GM12878 (cell line): Measurements from ENCODE around the gene KIF20A. TPM values are rescaled to one million over a fixed set of nuclear protein-coding genes. Genes with fewer than 3 reads are reported as not detected.

Experiments used
- ATAC-seq: fragments of 200-7000 bp; cut with Tn5 transposase; 3 replicates; pipeline ENCODE4 v1.9.1; 2020; ENCODE audit warnings: mild to moderate bottlenecking, moderate library complexity
- BruUV-seq: library from RNA; stranded (reverse); fragments of 400-500 nt; replicated peaks from 2 replicates; lab custom pipeline; 2021; lab: Mats Ljungman, UMichigan
- CTCF ChIA-PET: fragments of 300-600 bp; sonication (Branson Sonifier 250); formaldehyde crosslinking; extraction: SDS; loops from one replicate; lab custom pipeline; 2021; ENCODE audit warnings: inconsistent platforms; lab: Yijun Ruan, JAX
- POLR2A ChIA-PET: fragments of 350-600 bp; formaldehyde crosslinking; extraction: SDS; loops from one replicate; lab custom pipeline; 2021; ENCODE audit warnings: inconsistent platforms; lab: Charles Lee
- RAD21 ChIA-PET: fragments of 300-600 bp; sonication (Branson Sonifier 250); formaldehyde crosslinking; loops from one replicate; lab custom pipeline; 2023; ENCODE audit warnings: antibody characterized with exemption; ENCODE audit not compliant: unreplicated experiment; lab: Charles Lee
- SMC1A ChIA-PET: fragments of 300-600 bp; sonication (Branson Sonifier 250); formaldehyde crosslinking; loops from one replicate; lab custom pipeline; 2023; ENCODE audit not compliant: unreplicated experiment, uncharacterized antibody; lab: Charles Lee
- DNase-seq: peaks from one replicate; pipeline ENCODE4 v3.0.0-alpha.2; 2011; ENCODE audit warnings: low read depth, low spot score
- FAIRE-seq: peaks from 3 replicates; lab custom pipeline; 2011; peaks lifted over from hg19 to GRCh38; lab: Jason Lieb, UNC
- H2AFZ ChIP-seq: 2 replicates; pipeline ENCODE4 v1.6.0; 2011; ENCODE audit warnings: low read depth, low read length, control low read depth; ENCODE audit not compliant: control insufficient read depth
- H3K27ac ChIP-seq: 2 replicates; pipeline ENCODE4 v1.5.1; 2011; ENCODE audit warnings: control low read depth; ENCODE audit not compliant: control insufficient read depth, insufficient read depth
- H3K27me3 ChIP-seq, 2 experiments: replicated peaks in 1 of 2; 2 replicates each; pipeline versions ENCODE4 v1.6.0 to v1.6.1; 2011; ENCODE audit warnings: low read length in 1 of 2; ENCODE audit not compliant: control insufficient read depth in 2 of 2, insufficient read depth in 2 of 2
- H3K36me3 ChIP-seq, 2 experiments: 2 replicates each; pipeline ENCODE4 v1.5.1; 2011; ENCODE audit warnings: low read length in 1 of 2; ENCODE audit not compliant: control insufficient read depth in 2 of 2, insufficient read depth in 2 of 2
- H3K4me1 ChIP-seq: 2 replicates; pipeline ENCODE4 v1.6.1; 2011; ENCODE audit warnings: mild to moderate bottlenecking, low read length, moderate library complexity, mixed read lengths; ENCODE audit not compliant: control insufficient read depth, insufficient read depth
- H3K4me2 ChIP-seq: 2 replicates; pipeline ENCODE4 v1.6.0; 2011; ENCODE audit warnings: control low read depth; ENCODE audit not compliant: control insufficient read depth, insufficient read depth
- H3K4me3 ChIP-seq: fragments of 200-600 bp; sonication (generic); 2 replicates; pipeline ENCODE4 v1.5.1; 2016
- H3K79me2 ChIP-seq: 2 replicates; pipeline ENCODE4 v1.6.0; 2011; ENCODE audit warnings: low read length; ENCODE audit not compliant: control insufficient read depth, insufficient read depth
- H3K9ac ChIP-seq: 2 replicates; pipeline ENCODE4 v1.8.0; 2011; ENCODE audit warnings: low read length, control low read depth, mixed read lengths; ENCODE audit not compliant: control insufficient read depth, insufficient read depth
- H3K9me3 ChIP-seq: replicated peaks from 3 replicates; pipeline ENCODE4 v1.5.1; 2011; ENCODE audit warnings: mild to moderate bottlenecking, low read length; ENCODE audit not compliant: control insufficient read depth, insufficient read depth
- H4K20me1 ChIP-seq: 2 replicates; pipeline ENCODE4 v1.6.0; 2011; ENCODE audit not compliant: control insufficient read depth, insufficient read depth
- GABPA ChIP-seq: IDR thresholded peaks from 2 replicates; pipeline ENCODE4 v1.6.1; 2014; ENCODE audit warnings: antibody characterized with exemption, low read depth, mild to moderate bottlenecking, inconsistent platforms
- HSF1 ChIP-seq: fragments of 150-350 bp; IDR thresholded peaks from 2 replicates; pipeline ENCODE4 v1.6.1; 2014; ENCODE audit warnings: mild to moderate bottlenecking, low read depth, low read length
- IKZF1 ChIP-seq: fragments of 450-650 bp; conservative IDR thresholded peaks from 2 replicates; pipeline ENCODE4 v1.6.1; 2017; ENCODE audit warnings: antibody characterized with exemption, mild to moderate bottlenecking
- MYC ChIP-seq: IDR thresholded peaks from 2 replicates; pipeline ENCODE4 v1.6.1; 2011; ENCODE audit warnings: mild to moderate bottlenecking, low read length, moderate library complexity, inconsistent platforms; ENCODE audit not compliant: insufficient read depth, insufficient replicate concordance, insufficient read length, severe bottlenecking
- NFIC ChIP-seq: IDR thresholded peaks from 2 replicates; pipeline ENCODE4 v1.6.1; 2012; ENCODE audit warnings: low read depth, mild to moderate bottlenecking, inconsistent platforms, low read length, moderate library complexity
- NR2C1 ChIP-seq: fragments of 450-650 bp; IDR thresholded peaks from 2 replicates; pipeline ENCODE4 v1.6.1; 2017; ENCODE audit warnings: antibody characterized with exemption, mild to moderate bottlenecking, moderate library complexity
- PAX5 ChIP-seq: IDR thresholded peaks from 2 replicates; pipeline ENCODE4 v1.6.1; 2011; ENCODE audit warnings: low read depth, low read length, borderline replicate concordance
- PML ChIP-seq: IDR thresholded peaks from 2 replicates; pipeline ENCODE4 v1.6.1; 2012; ENCODE audit warnings: low read length, inconsistent platforms
- POLR2AphosphoS2 ChIP-seq: IDR thresholded peaks from 2 replicates; pipeline ENCODE4 v1.6.1; 2011; ENCODE audit warnings: low read depth, mild to moderate bottlenecking, low read length, improper control_type of control experiment, moderate library complexity
- RBBP5 ChIP-seq: fragments of 200-600 bp; sonication (generic); conservative IDR thresholded peaks from 2 replicates; pipeline ENCODE4 v1.6.1; 2016
- RELA ChIP-seq: fragments of 450-650 bp; IDR thresholded peaks from 2 replicates; pipeline ENCODE4 v1.8.0; 2014; ENCODE audit warnings: borderline replicate concordance; ENCODE audit not compliant: partially characterized antibody
- SREBF1 ChIP-seq: IDR thresholded peaks from 2 replicates; pipeline ENCODE4 v1.6.1; 2012; ENCODE audit warnings: mild to moderate bottlenecking, low read length
- ZBTB11 ChIP-seq: fragments of 450-650 bp; formaldehyde crosslinking; IDR thresholded peaks from 2 replicates; pipeline ENCODE4 v1.5.0; 2022; ENCODE audit warnings: mild to moderate bottlenecking, missing genetic modification characterization
- ZNF217 ChIP-seq: fragments of 450-650 bp; IDR thresholded peaks from 2 replicates; pipeline ENCODE4 v1.6.1; 2017; ENCODE audit warnings: antibody characterized with exemption, mild to moderate bottlenecking
- ZNF592 ChIP-seq: fragments of 450-650 bp; IDR thresholded peaks from 2 replicates; pipeline ENCODE4 v1.6.1; 2017; ENCODE audit warnings: mild to moderate bottlenecking, moderate library complexity
- ZNF622 ChIP-seq: fragments of 450-650 bp; IDR thresholded peaks from 2 replicates; pipeline ENCODE4 v1.6.1; 2017; ENCODE audit warnings: mild to moderate bottlenecking, inconsistent platforms
- ZSCAN29 ChIP-seq: fragments of 450-650 bp; IDR thresholded peaks from 2 replicates; pipeline ENCODE4 v1.6.1; 2017; ENCODE audit warnings: mild to moderate bottlenecking, moderate library complexity
- WGBS: methylation state at CpG from one replicate; pipeline ENCODE4 v1.1.6; 2016; ENCODE audit warnings: low lambda C conversion rate; ENCODE audit not compliant: insufficient replicate concordance, insufficient coverage; ENCODE audit errors: missing lambda C conversion rate; 5-methylcytosine and 5-hydroxymethylcytosine counted together
- in situ Hi-C: fragments of 300-500 bp; cut with MboI; formaldehyde crosslinking; loops from 9 replicates; pipeline ENCODE4 v1.14.3; 2018; ENCODE audit warnings: mixed read lengths
- intact Hi-C: fragments of 100-400 bp; cut with micrococcal nuclease; formaldehyde crosslinking; loops from one replicate; pipeline ENCODE4 v1.14.2; 2022; ENCODE audit not compliant: unreplicated experiment
- polyA plus RNA-seq, 11 experiments: library from polyadenylated mRNA; depleted of rRNA in 4 of 11; unstranded in 6 of 11; stranded (reverse) in 5 of 11; fragments of >200 nt; fragmentation: Nextera tagmentation in 4 of 11; fragmentation: Illumina TruSeq in 1 of 11; extraction: Ambion mirVana in 4 of 11; extraction: Trizol in 1 of 11; gene quantifications; 1 replicate in 1 of 11; 2 replicates in 10 of 11; pipeline versions ENCODE4 v1.2.1 to v1.2.3, GENCODE V29; 2011 to 2016; ENCODE audit warnings: inconsistent platforms in 2 of 11, missing spikeins in 2 of 11, low read depth in 1 of 11
- total RNA-seq, 4 experiments: library from RNA; depleted of rRNA in 3 of 4; stranded (reverse); fragments of >200 nt in 3 of 4; fragmentation: Illumina TruSeq in 1 of 4; extraction: Trizol in 1 of 4; gene quantifications; 2 replicates each; pipeline versions ENCODE4 v1.2.1 to v1.2.3, GENCODE V29; 2013 to 2021

Gene KIF20A
- total and polyA plus RNA-seq, 10 of the 15 experiments (the other 5 are each of a cell fraction or from before 2014, with no cell fraction given), result 20.7 to 61.9 (median 45.3) TPM

- in situ Hi-C loops (loop anchor here (10.0 to 25.0 kb wide), 2 partner anchors 226 to 324 kb away; no protein-coding TSS in a partner anchor), intact Hi-C loops (no loop called here)
- no peak overlapping the region for H2AFZ ChIP-seq
- no TSS peak for BruUV-seq
- no peak for ATAC-seq
- WGBS, result 83% methylated on average over 3 of the region's 3 CpGs
- no peak for DNase-seq
- CTCF ChIA-PET, result interaction anchor here (0.6 to 1.8 kb wide), 5 partner anchors 15 to 359 kb away, joined by 3 to 4 read pairs (median 3); no protein-coding TSS in a partner anchor
- no peaks in the 10 kb centered on the region for H3K79me2 ChIP-seq
- SMC1A ChIA-PET, result interaction anchor here (1.0 kb wide), 2 partner anchors 19 to 893 kb away, joined by 3 read pairs; no protein-coding TSS in a partner anchor
- no peaks in the 10 kb centered on the region for H3K27me3 ChIP-seq
- no peak overlapping the region for H3K4me2 ChIP-seq
- H3K9me3 ChIP-seq, result no peaks in the 10 kb centered on the region
- no peak overlapping the region for H3K4me3 ChIP-seq
- peaks cover 30 to 55% of the 10 kb centered on the region in 2 experiments for H3K36me3 ChIP-seq
- peaks cover 12% of the 10 kb centered on the region for H3K4me1 ChIP-seq
- RAD21 ChIA-PET, result interaction anchor here (1.9 kb wide), 1 partner anchor 10 kb away, joined by 6 read pairs; the partner anchor contains the start of gene KIF20A
- no peak overlapping the region for H3K27ac ChIP-seq
- no peaks in the 10 kb centered on the region for H4K20me1 ChIP-seq
- POLR2A ChIA-PET, result interaction anchor here (1.7 kb wide), 1 partner anchor 10 kb away, joined by 6 read pairs; the partner anchor contains the start of genes BRD8 and KIF20A
- no peak for FAIRE-seq
- no peak overlapping the region for H3K9ac ChIP-seq
- TF ChIP-seq ZNF592 (no peak), PAX5 (no peak), RELA (no peak), HSF1 (no peak), IKZF1 (no peak), ZNF622 (no peak), NR2C1 (no peak), GABPA (no peak), NFIC (no peak), ZBTB11 (CRISPR knock-in tag) (no peak), PML (no peak), POLR2AphosphoS2 (no peak), MYC (no peak), ZSCAN29 (no peak), RBBP5 (no peak), ZNF217 (no peak), SREBF1 (no peak)
These were observed 9.7 kb downstream of the KIF20A start for GRCh38 chr5:138188626-138189025.
